Astrocyte (in vitro differentiated cells and primary cell): ENCODE data around the gene TACR2.

ENCODE experiments used
- CTCF ChIP-seq: IDR thresholded peaks from 2 replicates; pipeline ENCODE4 v1.5.1; 2011; ENCODE audit warnings: low read depth, mild to moderate bottlenecking, inconsistent platforms, low read length, moderate library complexity; ENCODE audit not compliant: insufficient read depth
- EZH2 ChIP-seq: IDR thresholded peaks from 2 replicates; pipeline ENCODE4 v1.6.1; 2012; ENCODE audit warnings: mild to moderate bottlenecking, low read length, inconsistent platforms; ENCODE audit not compliant: insufficient read depth

GRCh38 chr10:69358148-69358795 lies 58.4 kb downstream of the TACR2 start:
- TF ChIP-seq CTCF (no peak), EZH2 (no peak)
